NCI-H187 (cell line): ENCODE data around the gene HAAO.
"Not testable (repeated sequence)": the region's sequence is repeated elsewhere in the genome, so short reads cannot be mapped to it uniquely, and the experiment has no call there.

Source experiments
- DNase-seq, 2 experiments: peaks; one replicate each; lab custom pipeline; 2025; lab: John Stamatoyannopoulos, UW

Gene HAAO

DNA sequence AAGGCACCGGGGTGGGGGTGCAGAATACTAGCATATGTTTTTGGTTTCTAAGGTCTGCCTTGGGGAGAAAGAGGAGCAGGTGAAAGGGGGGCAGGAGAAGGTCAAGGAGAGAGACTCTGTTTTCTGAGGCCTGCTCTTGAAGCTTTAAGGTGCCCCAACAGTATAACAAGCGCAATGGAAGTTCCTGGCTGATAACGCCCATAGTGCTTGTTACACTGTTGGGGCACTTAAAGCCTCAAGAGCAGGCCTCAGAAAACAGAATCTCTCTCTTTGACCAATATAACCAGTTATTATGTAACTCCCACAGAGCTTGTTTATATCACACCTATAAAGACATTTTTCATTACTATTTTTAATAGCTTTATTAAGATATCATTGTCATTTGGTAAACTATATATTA, 45.0 kb downstream of the HAAO start:
- DNase-seq, result no peak

DNA sequence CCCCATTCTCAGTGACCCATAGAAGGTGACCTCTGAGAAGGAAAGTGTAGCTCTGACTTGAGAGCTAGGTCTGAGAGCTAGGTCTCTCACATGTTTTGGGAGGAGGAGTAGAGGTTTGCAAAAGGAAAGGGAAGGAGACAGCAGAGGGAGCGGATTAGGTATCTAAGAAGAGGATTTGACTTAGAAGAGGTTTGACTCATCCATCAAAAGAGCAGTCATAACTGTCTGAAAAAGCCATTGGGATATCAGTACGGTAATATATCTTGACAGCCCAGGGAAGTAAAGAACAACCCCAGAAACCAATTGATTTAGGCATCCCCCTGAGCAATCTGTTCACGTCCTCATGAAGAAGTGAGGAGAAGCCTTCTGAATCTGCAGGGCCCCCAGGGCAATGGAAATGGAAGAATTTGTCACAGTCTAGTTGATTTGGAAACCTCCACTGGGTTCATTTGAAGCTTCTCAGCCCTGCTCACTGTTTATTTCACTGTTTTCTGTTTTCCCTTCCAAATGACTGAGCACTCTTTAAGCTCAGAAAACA, 47.8 kb downstream of the HAAO start:
- no peak for DNase-seq

DNA sequence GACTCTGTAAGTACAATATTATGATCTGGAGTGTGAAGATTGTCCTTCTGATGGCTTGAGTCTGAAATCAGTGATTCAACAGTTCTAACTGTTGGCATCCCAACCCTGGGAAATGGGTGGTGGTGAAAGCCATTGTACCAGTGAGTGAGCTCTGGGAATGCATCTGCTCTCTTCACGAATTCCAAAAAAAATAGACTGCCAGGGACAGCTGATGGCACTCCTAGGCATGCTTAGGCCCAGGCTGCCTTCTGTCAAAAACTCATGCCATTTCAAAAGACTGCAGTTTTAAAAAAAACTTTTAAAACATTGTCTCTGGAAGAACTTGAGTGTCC, 48.8 kb downstream of the HAAO start:
- no peak for DNase-seq

DNA sequence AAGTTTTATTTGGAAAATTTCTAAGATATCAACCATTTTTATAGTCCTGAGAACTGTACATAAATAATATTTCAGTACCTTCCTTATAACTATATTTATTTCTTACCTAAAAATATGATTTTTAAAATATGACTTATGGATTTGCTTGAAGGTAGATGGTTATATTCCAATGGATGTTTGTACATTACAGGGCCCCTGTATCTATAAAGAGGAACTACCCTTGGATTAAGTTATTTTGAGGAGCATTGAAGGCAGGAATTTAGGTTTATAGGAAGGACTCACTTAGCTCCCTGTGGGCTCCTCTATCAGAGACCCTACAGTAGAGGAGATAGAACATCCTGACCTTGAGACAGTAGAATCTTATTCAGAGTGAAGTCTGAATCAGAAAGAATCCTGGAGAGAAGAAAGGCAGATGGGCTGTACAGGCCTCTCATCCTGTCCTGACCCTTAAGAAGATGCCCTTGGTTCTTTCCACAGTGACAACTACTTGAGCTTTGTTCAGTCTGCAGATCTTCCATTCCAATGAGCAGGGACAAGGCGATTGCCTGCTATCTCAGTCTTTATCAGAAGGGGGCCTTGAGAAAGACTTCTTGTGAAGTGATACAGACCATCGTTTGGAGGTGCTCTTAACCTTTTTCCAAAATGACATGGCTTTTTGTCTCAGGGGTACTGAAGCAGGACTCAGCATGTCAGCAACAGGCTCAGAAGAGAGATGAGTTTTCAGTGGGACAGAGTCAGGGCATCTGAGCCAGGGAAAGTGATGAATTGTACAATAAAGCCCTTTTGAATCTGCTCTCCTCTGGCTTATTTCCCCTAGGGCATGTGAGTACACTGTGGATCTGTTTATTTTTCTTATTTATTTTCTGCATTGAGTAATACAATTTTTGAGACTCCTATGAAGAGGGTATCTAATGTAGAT, 49.4 kb downstream of the HAAO start:
- no peak for DNase-seq

DNA sequence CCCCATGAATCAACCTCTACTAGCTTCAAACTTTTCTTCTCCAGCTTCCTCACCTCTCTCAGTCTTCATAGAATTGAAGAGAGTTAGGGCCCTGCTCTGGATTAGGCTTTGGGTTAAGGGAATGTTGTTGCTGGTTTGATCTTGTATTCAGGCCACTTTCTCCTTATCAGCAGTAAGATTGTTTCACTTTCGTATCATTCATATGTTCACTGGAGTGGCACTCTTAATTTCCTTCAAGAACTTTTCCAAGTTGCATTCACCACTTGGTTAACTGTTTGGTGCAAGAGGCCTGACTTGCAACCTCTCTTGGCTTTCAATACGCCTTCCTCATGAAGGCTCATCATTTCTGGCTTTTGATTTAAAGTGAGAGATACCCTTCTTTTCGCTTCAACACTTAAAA, 51.2 kb downstream of the HAAO start:
- DNase-seq, result no peak

DNA sequence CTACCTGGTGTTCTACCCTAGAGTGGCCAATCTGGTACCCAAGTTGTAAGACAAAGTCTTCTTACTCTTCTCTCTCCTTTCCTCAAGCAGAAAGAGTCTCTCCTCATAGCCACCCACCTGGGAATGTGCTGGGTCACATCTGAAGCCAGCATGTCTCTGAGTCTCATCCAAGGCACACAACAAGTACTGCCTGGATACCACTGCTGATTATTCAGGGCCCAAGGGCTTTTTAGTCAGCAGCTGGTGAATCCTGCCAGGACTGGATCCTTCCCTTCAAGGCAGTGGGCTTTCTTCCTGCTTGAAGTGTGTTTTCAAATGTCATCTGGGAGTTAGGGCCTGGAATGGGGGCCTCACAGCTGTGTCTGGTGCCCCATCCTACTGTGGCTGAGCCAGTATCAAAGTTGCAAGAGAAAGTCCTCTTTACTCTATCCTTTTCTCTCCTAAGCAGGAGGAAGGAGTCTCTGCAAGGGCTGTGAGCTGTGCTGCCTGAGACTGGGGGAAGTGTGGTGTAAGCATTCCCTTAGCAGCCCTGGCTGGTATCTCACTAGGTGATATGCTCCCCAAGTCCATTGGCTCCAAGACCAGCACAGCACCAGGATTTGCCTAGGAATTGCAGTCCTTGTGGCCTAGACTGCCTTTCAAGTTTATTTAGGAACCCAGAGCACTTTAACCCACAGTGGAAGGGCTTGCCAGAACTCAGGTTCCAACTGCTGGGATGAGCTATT, 55.6 kb downstream of the HAAO start:
- no peak for DNase-seq

DNA sequence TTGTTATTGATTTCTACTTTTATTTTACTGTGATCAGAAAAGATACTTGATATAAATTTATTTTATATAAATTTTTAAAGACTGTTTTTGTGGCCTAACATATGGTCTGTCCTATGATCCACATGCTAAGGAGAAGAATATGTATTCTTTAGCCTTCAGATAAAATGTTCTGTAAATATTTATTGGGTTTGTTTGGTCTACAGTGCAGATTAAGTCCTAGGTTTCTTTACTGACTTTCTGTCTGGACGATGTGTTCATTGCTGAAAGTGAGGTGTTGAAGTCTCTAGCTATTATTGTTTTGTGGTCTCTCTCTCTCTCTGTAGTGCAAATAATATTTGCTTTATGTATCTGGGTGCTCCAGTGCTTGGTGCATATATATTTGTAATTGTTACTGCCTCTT, 58.5 kb downstream of the HAAO start:
- no peak for DNase-seq

DNA sequence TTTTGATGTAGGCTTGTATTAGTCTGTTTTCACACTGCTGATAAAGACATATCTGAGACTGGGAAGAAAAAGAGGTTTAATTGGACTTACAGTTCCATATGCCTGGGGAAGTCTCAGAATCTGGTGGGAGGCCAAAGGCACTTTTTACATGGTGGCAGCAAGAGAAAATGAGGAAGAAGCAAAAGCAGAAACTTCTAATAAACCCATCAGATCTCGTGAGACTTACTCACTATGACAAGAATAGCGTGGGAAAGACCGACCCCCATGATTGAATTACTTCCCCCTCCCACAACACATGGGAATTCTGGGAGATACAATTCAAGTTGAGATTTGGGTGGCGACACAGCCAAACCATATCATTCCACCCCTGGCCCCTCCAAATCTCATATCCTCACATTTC, 61.1 kb downstream of the HAAO start:
- not testable (repeated sequence) for DNase-seq

DNA sequence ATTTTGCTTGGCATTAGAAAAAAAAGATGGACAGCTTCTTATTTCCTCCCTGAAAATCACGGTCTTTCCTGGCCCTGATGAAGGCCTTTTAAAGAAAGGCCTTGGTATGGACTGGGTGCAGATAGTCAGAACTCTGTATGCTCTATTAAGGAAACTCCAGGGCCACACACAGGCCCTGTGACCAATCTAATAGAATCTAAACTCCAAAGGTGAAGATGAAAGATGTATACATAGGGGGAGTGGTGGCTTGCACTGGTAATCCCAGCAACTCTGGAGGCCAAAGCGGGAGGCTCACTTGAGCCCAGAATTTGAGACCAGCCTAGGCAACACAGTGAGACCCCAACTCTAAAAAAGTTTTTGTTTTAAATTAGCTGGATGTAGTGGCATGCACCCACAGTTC, 65.7 kb downstream of the HAAO start:
- no peak for DNase-seq

DNA sequence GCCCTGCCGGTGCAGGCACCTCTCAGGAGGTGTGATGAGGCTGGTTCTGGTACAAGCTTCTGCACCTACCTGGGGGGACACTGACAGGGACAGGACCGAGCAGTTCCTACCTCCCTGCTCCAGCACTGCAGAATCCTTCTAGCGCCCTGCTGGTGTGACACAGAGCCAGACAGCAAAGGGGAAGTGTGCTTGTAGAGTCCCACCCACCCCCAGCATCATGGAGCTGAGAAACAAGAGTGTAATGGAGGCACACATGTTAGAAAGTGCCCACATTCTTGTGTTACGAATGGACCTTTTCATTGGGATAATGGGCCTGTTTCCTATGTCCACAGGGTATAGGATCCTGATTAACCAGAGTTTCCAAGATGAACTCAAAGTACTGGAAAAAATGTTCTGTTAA, 66.7 kb downstream of the HAAO start:
- no peak for DNase-seq

DNA sequence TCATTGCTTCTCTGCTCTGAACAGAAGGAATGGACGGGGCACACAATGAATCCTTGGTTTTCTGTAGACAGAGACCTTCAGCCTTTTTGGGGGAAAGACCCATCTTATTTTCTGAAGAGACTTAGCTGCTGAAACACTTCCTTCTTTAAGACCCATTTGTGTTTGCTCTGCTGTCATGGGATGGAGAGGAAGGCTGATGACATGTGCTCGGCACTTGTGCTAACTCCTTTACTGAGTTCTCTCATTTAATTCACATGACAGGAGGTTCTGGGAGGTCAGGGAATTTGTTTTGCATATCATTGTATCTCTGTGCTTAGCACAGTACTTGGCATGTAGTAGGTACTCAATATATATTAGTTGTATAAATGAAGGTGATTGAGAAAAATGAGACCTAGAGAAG, 67.5 kb downstream of the HAAO start:
- DNase-seq, result no peak

DNA sequence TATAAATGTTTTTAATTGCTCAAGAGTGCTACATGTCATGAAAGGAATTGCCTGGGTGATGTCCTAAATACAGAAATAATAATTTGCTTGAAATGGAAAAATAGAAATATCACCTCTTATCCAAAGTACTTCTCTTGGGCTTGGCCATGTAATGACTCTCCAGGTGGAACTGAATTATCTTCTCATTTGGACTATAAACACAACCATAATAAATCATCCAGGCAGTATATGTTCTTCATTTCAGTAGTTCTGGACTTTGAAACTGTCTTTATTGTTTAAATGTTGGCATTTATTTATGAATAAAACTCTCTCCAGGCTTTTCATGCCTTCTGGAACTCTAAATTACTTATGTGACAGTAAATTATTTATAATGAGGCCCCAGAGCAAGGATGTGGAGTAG, 68.9 kb downstream of the HAAO start:
- no peak for DNase-seq

DNA sequence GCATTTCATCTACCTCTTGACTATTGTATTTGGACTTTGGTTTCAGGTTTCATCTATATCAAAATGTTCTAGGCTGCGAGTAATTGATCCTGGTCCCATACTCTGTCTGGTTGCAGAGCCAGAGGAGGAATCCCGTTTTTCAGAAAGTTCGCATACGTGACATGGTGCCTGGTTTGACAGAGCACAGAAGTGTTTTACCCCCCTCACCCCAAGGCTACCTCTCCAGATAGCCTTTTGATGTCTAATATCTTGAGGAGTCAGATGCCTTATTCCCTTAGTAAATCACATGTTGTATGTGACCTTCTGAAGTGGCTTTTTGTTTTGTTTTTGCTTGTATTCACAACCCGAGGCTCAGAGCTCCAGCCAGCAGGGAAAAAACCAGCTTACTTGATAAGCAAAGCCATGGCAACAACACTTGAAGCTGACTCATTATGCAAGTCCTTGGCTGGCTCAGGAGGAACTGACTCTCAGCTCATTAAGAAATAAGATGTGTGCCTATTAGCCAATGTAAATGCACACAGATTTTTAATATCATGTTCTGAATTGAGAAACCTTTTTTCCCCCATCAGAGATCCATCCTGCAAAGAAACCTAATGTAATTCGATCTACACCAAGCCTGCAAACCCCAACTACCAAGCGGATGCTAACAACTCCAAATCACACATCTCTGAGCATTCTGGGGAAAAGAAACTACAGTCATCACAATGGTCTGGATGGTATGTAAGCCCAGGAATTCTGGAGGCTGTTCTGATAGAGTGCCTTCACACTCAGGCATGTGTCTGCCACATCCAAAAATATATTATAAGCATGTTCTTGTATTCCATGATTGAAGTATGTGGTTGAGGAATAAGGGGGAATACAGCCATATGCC, 69.8 kb downstream of the HAAO start:
- peak in 1 of 2 experiments; percentile 8 for DNase-seq

DNA sequence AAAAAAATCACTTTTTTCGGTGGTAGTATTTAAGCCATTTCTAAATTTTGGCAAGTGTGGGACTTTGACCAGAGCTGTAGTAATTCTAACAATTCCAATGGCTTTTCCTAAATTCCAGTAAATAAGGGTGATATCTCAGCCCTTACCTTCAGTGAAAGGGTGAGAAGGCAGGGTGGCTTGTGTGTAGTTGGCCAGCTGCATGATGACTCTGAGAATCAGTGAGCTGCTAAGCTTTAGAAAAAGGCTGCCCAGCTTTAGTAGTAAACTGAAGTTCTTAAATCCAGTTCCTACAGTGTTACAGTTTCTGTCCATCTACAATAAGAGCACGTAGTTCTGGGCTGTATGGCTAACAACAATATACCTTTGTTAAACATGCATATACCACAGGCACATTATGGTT, 70.5 kb downstream of the HAAO start:
- no peak for DNase-seq
